Non-pigmented ciliary epithelial cell (primary cell): ENCODE data around the gene CDK14.

Source experiments
- DNase-seq: peaks from one replicate; pipeline ENCODE4 v3.0.0-alpha.2; 2010; ENCODE audit warnings: low read depth

Gene CDK14

GRCh38 chr7:90844421-90844820 is 248.3 kb downstream of the CDK14 start:
- no peak for DNase-seq

DNA sequence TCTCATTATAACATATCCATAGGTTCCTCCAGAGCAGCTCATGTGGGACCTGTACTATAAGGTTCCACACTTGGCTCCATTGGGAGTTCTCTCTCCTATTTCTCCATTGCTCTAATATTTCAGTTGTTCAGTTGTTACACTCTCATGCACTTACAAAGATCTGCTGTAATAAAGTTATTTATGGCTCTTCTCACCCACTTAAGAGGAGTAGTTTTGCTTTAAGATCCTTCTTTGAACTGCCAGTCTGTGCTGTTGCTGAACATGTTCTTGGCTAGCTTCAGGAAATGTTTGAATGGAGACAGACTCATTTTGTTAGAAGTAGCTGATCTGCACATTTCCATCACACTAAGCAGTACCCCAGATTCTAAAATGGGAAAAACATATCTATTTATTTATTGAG is 250.1 kb downstream of the CDK14 start:
- DNase-seq, result no peak

DNA sequence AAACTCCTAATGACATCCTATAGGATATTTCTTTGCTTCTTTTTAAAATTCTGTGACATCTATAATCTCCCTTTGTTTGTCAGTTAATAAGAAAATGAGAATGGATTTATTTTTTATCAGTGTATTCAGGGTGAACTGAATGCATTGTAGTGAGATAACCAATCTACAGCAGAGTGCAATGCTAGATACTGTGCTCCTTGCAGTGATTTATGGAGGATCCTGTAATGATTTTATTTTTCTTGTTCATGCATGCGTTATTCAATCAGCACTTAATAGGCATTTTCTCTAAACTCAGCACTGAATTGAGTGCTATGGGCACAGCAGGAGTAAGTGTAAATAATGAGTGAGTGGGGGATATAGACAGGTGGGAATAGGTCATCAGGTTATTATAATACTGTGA is 253.9 kb downstream of the CDK14 start:
- DNase-seq, result no peak

DNA sequence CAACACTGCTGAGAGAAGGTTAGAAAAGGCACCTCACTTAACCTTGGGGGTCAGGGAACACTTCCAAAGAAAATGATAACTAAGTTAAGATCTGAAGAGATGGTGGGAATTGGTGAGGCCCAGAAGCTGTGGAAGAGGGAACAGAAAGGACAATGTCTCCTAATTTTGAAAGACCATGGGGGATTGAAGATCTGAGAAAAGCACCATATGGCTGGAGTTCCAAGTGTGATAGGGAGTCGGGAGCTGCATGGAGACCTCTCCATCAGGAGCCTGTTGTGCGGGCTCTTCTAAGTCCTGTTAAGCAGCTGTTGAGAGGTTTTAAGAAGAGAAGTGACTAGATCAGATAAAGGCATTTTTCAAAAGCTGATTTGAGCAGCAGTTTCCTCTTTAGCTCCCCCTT is 254.3 kb downstream of the CDK14 start:
- DNase-seq, result no peak

DNA sequence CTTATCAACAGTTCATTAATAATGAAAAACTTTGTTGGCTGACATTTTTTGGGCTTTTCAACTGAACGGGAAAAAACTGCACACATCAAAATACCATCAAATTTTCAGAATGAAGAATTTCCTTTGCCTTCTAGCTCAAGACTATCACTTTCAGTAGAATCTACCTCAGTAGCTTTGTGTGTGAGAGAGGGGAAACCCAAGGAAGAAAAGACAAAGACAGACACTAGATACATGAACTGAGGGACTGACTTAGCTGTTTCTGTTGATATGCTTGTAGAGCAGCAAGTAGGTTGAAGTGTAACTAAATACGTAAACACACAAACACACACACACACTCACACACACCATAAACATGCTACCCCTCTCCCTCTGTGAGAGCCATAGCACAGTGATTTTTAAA is 257.1 kb downstream of the CDK14 start:
- DNase-seq, result no peak

DNA sequence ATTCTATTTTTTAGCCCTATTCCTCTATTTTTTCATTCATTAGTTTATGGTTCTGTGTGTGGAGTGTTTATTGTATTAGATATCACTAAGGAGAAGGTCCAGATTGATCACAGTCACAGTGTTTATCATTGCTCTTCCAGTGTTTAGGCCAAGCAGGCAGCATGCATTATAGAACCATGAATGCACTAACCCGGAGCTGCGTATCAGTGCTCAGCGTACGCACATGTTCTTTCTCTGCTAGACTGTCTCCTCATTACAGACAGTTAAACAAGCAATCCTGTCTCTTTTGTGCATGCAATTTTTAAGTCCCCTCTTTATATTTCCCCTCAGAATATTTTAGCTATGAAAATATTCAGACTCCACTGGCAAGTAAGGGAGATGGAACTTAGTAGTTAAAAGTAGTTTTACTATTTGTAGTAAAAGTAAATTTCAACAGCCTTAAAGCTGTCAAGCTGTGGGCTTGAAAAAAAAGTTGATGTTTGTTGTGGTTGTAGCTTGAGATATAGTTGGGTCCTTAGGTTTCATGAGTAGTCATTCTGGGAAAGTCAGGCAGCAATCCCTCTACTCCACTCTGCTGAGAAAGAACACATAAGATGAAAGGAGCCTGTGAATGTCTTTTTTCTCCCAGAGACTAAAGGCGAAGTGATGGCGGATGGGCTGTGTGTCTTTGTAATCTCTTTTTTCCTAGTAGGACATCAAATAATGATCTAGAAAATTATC is 260.4 kb downstream of the CDK14 start:
- DNase-seq, result no peak

- no peak for DNase-seq
Observed at GRCh38 chr7:90857603-90858002, 261.5 kb downstream of the CDK14 start.

DNA sequence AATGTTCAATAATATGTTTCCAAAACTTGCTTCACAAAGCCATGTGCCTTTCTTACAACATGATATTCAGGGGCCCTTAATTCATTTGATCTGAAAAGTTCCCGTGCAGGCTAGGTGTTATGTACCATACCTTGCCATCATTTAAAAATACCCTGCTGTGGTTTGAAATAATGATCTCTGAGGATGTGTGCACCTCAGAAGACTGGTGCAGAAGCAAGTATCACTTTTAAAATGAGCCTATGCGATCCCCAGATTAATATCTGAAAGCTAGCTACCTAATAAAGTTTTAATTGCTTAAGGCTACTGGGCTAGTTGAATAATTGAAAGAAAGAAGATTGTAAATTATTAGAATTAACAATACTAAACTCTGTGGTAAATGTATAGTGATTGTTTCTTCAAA is 262.4 kb downstream of the CDK14 start:
- DNase-seq, result no peak

- DNase-seq, result no peak
Observed at GRCh38 chr7:90859521-90859920, 263.4 kb downstream of the CDK14 start.

DNA sequence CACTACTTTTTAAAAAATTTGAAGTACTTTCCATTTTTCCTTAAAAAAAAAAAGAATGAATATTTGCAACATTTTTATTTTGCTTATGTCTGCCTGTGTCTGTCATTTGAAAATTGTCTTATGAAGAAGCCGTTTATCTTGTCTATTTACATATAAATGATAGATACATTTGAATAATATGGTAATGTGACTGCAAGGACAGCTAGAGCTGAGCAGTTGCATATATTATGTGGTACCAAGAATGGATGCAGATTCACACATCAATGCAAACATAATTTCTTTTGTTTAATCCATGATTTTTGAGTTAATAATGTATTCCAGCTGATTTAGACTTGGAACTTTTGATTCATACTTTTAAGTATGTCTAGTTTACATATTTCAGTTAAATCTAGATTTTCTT is 268.0 kb downstream of the CDK14 start:
- no peak for DNase-seq

DNA sequence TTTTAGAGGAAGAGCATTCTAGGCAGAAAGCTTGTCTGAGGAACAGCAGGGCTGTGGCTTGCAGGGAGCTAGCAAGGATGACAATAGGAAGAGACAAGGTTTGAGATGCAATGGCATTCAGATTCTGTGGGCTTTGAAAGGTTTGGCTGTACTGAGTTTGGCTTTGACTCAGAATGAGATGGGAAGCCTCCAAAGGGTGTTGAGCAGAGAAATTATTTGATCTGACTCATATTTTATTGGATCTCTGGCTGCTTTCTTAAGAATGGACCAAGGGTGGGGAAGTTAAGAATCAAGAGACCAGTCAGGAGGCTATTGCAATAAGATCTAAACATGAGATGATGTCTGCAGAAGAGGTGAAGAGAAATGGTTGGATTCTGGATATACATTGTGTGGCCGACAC is 273.2 kb downstream of the CDK14 start:
- no peak for DNase-seq

DNA sequence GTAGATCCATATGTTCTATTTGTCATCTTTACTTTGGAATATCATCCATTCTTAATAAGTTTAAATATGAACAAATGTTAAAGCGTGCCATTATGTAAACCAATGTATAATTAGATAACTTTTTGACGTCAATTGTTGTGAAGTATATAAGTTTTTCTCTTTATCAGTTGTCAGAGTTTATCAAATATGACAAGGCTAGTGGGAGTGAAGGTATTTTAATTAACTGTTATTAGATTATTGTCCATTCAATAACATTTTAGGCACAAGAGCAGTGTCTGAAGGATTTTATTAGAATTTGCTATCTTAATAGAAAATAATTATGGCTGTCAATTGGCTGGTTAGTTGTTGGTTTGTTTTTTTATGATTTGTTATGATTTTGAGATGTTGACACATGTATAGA is 280.6 kb downstream of the CDK14 start:
- DNase-seq, result no peak

DNA sequence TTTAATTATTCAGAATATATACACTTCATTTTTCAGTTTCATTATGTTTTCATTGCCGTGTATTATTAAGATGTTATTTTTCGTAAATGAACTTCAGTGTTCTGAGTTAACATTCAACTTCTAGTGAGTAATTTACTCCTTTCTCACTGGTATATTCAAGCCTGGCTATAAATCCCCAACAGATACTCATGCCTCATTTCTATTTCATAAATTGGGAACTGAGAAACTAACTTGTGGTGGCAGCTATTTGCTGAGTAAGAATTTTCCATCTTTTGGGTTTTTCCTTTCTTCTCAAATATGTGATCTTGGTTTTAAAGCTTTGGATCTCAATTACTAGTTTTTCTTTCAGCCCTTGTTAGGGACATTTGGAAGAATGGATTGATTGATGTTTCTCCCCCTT is 281.1 kb downstream of the CDK14 start:
- no peak for DNase-seq

GRCh38 chr7:90879924-90880323 is 283.8 kb downstream of the CDK14 start:
- DNase-seq, result no peak

- DNase-seq, result no peak
Observed at GRCh38 chr7:90886416-90886815, 290.3 kb downstream of the CDK14 start.

GRCh38 chr7:90889210-90889609 is 293.1 kb downstream of the CDK14 start:
- DNase-seq, result no peak

DNA sequence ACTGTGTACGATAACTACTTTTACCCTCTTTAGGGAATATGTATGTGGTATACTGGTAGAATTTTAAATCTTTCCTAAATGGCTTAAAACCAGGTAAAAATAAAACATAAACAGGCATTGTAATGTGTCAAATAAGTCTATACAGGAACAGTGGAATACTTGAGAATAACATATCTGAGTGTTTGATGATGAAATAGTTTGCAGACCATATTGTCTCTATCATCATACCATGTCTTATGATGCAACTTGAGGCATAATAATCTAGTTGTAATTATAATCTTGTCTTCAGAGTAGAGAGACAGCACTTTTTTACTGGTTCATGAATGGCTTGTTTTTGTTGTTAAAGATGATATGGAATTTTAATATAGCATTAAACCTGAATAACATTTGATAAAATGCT is 293.5 kb downstream of the CDK14 start:
- no peak for DNase-seq

DNA sequence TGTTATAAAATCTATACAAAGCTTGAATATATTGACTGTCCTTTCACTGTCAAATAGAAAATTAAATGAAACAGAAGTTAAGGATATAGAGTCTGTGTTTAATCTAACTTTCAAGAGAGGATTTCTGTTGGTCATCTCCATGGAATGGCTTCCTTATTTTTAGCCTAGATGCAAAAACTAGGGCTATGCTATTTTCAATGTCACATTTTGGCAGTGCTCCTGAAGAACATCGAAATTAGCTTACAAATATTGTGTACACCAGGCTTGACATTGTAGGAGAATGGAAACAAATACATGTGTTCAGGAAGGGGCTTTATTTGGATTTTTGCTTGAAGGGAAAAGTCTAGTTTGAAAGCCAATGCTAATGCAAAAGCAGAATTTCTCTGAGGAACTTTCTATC is 295.4 kb downstream of the CDK14 start:
- no peak for DNase-seq

DNA sequence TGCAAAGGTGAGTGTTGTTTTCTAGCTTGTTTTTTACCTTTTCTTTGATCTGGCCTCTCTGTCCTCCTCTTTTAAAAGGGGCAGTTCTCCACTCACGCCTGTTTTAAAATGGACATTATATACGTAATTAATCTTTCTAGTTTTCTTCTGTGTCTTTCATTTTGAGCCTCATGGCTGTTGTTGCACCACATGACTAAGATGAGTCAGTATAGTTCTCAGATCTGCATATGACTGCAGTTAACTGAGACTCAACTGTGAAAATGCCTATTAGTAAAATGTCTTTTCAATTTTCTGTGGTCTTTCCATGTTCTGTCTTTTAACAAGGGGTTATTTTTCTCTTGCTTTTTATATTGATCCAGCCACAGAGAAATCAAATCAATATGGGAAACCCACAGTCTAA is 296.1 kb downstream of the CDK14 start:
- DNase-seq, result no peak

GRCh38 chr7:90894122-90894521 is 298.0 kb downstream of the CDK14 start:
- DNase-seq, result no peak

- DNase-seq, result no peak
Observed at GRCh38 chr7:90896458-90896857, 300.3 kb downstream of the CDK14 start.

GRCh38 chr7:90897961-90898469 is 301.9 kb downstream of the CDK14 start:
- DNase-seq, result no peak

GRCh38 chr7:90900628-90901356 is 304.7 kb downstream of the CDK14 start:
- no peak for DNase-seq

- DNase-seq, result no peak
Observed at GRCh38 chr7:90903841-90904240, 307.7 kb downstream of the CDK14 start.
